Measurements from ENCODE around the gene SLC12A2. TPM values are rescaled to one million over a fixed set of nuclear protein-coding genes. Genes with fewer than 3 reads are reported as not detected.

The SLC12A2 gene
- total RNA-seq, 1 experiment from 2014 or later, result 41.2 TPM

DNA sequence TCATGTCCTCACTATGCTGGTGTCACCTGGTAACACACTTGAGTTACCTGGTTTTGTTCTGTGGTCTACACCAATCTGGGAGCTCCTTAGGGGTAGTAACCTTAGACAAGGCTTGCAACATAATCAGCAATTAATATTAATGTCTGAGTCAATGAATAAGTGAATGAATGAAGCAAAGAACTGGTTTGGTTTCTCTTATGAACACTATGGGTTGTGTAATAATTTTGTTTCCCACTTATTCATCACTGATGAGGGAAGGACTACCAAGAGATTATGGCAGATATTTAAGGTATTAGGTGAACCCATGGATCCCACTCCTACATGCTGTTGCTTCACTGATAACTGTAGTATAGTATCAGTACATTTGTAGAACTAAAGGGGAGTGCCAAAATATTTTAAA lies 116.0 kb downstream of the SLC12A2 start:
- no peaks in the 10 kb centered on the region for H4K20me1 ChIP-seq (ENCODE audit: insufficient read depth)
- DNase-seq (ENCODE audit: low read depth, low spot score) (no peak), ATAC-seq (no peak)
- no peaks in the 10 kb centered on the region for H3K9me2 ChIP-seq (ENCODE audit: insufficient read depth)
- intact Hi-C loops (cut with micrococcal nuclease), result loop anchor here (2.0 to 5.0 kb wide), 2 partner anchors 325 to 442 kb away; no protein-coding TSS in a partner anchor
- peak overlapping the region; percentile 46 for H3K4me2 ChIP-seq (ENCODE audit: low read length)
- H3K36me3 ChIP-seq (ENCODE audit: control insufficient read depth in 1 of 2, insufficient read depth in 2 of 2, low read length in 2 of 2), result no peaks in the 10 kb centered on the region
- ChIA-PET RAD21 (ENCODE audit: low non-redundant PET in 1 of 2, low total read pairs in 2 of 2, uncharacterized antibody in 2 of 2, unreplicated experiment in 2 of 2) (interaction anchor here in 1 of 2 experiments (0.9 kb wide), 1 partner anchor 324 kb away, joined by 3 read pairs; no protein-coding TSS in a partner anchor), CTCF (interaction anchor here (1.4 kb wide), 2 partner anchors 322 to 324 kb away, joined by 4 to 5 read pairs; no protein-coding TSS in a partner anchor), POLR2A (no interaction called here)
- H3K9ac ChIP-seq (ENCODE audit: low read length), result no peak overlapping the region
- H3K4me1 ChIP-seq (ENCODE audit: control insufficient read depth in 1 of 2, insufficient read depth in 2 of 2, low read length in 2 of 2), result peaks cover 9 to 18% of the 10 kb centered on the region in 2 experiments
- no peaks in the 10 kb centered on the region for H3K9me3 ChIP-seq (ENCODE audit: control insufficient read depth in 1 of 2, insufficient read depth in 1 of 2, low read depth in 1 of 2, low read length in 2 of 2)
- BruUV-seq (replicated peaks), result no TSS peak
- H3K27me3 ChIP-seq (ENCODE audit: insufficient read depth, low read length), result no peaks in the 10 kb centered on the region
- no peak for TF ChIP-seq JUND (IDR thresholded peaks at IDR 0.05)
- TF ChIP-seq CEBPB (IDR thresholded peaks at IDR 0.05; ENCODE audit: low read depth), result no peak
- TF ChIP-seq TCF7L2 (IDR thresholded peaks at IDR 0.05; ENCODE audit: borderline replicate concordance, extremely low read depth, insufficient read depth, insufficient read length), result no peak
- no peak overlapping the region for H3K27ac ChIP-seq (ENCODE audit: low read depth, low read length)
- H3K79me2 ChIP-seq (ENCODE audit: insufficient read depth, low read length), result no peaks in the 10 kb centered on the region
- H2AFZ ChIP-seq (ENCODE audit: low read depth, low read length, poor library complexity, severe bottlenecking), result no peak overlapping the region
- H3K4me3 ChIP-seq (replicated peaks in 1 of 2; ENCODE audit: low read depth in 1 of 2, low read length in 2 of 2), result no peak overlapping the region

DNA sequence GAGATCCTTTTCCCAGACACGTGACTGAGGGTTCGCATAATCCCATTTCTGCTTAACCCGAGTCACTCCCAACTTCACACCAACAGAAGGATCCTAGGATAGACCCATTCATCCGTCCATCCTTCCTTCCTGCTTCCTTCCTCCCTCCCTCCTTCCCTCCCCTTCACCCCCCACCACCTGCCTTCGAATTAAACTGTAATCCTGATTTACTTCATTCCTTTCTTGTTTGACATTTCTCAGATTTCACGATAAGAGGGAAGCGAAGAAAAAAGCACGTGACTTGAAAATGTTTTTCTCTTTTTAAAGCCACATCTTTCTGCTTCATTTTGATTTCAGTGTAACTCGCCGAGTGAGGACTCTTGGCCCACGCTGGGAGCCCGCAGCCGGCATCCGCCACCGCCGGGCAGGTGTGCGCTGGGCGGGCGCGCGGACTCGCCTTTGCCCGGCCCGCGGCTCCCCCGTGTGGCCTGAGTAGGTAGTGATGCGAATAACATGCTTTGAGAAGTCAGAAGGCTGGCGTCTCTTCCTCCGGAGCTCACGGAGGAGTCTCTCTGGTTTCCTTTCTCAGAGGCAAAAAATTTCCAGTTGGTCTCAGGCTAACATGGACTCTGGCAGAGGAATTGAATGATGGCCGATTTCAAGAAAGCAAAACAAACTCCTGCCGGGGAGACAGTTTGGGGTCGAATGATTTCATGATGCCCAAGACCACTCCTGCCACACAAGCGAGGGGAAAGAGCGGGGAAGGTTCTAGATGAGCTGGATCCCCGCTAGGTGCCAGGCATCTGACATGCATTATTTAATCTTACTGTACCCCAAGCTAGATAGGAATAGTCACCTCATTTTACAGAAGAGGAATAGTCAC lies 117.7 kb downstream of the SLC12A2 start:
- Histone ChIP-seq H3K4me1 (ENCODE audit: control insufficient read depth in 1 of 2, insufficient read depth in 2 of 2, low read length in 2 of 2) (peaks cover 9 to 18% of the 10 kb centered on the region in 2 experiments), H3K27ac (ENCODE audit: low read depth, low read length) (no peak overlapping the region), H3K9me2 (ENCODE audit: insufficient read depth) (no peaks in the 10 kb centered on the region), H3K9ac (ENCODE audit: low read length) (no peak overlapping the region), H3K4me3 (replicated peaks in 1 of 2; ENCODE audit: low read depth in 1 of 2, low read length in 2 of 2) (no peak overlapping the region), H2AFZ (ENCODE audit: low read depth, low read length, poor library complexity, severe bottlenecking) (no peak overlapping the region), H3K79me2 (ENCODE audit: insufficient read depth, low read length) (no peaks in the 10 kb centered on the region), H4K20me1 (ENCODE audit: insufficient read depth) (no peaks in the 10 kb centered on the region), H3K36me3 (ENCODE audit: control insufficient read depth in 1 of 2, insufficient read depth in 2 of 2, low read length in 2 of 2) (no peaks in the 10 kb centered on the region), H3K4me2 (ENCODE audit: low read length) (no peak overlapping the region), H3K27me3 (ENCODE audit: insufficient read depth, low read length) (no peaks in the 10 kb centered on the region), H3K9me3 (ENCODE audit: control insufficient read depth in 1 of 2, insufficient read depth in 1 of 2, low read depth in 1 of 2, low read length in 2 of 2) (no peaks in the 10 kb centered on the region)
- ChIA-PET CTCF (interaction anchor here (1.7 kb wide), 1 partner anchor 638 kb away, joined by 5 read pairs; no protein-coding TSS in a partner anchor), RAD21 (ENCODE audit: low non-redundant PET in 1 of 2, low total read pairs in 2 of 2, uncharacterized antibody in 2 of 2, unreplicated experiment in 2 of 2) (no interaction called here), POLR2A (no interaction called here)
- intact Hi-C loops (cut with micrococcal nuclease), result loop anchor here (5.0 kb wide), 1 partner anchor 444 kb away; no protein-coding TSS in a partner anchor
- BruUV-seq (replicated peaks), result no TSS peak
- TF ChIP-seq, protein P1, sequence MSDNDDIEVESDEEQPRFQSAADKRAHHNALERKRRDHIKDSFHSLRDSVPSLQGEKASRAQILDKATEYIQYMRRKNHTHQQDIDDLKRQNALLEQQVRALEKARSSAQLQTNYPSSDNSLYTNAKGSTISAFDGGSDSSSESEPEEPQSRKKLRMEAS (IDR thresholded peaks at IDR 0.05), result no peak
- no peak for TF ChIP-seq SP1 (IDR thresholded peaks at IDR 0.05; ENCODE audit: low read depth)
- TF ChIP-seq, protein P2, sequence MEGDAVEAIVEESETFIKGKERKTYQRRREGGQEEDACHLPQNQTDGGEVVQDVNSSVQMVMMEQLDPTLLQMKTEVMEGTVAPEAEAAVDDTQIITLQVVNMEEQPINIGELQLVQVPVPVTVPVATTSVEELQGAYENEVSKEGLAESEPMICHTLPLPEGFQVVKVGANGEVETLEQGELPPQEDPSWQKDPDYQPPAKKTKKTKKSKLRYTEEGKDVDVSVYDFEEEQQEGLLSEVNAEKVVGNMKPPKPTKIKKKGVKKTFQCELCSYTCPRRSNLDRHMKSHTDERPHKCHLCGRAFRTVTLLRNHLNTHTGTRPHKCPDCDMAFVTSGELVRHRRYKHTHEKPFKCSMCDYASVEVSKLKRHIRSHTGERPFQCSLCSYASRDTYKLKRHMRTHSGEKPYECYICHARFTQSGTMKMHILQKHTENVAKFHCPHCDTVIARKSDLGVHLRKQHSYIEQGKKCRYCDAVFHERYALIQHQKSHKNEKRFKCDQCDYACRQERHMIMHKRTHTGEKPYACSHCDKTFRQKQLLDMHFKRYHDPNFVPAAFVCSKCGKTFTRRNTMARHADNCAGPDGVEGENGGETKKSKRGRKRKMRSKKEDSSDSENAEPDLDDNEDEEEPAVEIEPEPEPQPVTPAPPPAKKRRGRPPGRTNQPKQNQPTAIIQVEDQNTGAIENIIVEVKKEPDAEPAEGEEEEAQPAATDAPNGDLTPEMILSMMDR (IDR thresholded peaks at IDR 0.05 in 2 of 3, conservative IDR thresholded peaks at IDR 0.05 in 1 of 3; ENCODE audit: borderline replicate concordance in 1 of 3, insufficient read depth in 1 of 3, low read depth in 2 of 3, low read length in 2 of 3), result peak; percentile 19 to 66 (median 39); a peak in 4 of 6 replicates
- peak; percentile 53 for TF ChIP-seq RAD21 (IDR thresholded peaks at IDR 0.05; ENCODE audit: low read depth)
- no peak for DNase-seq (ENCODE audit: low read depth, low spot score)
- ATAC-seq, result peak; percentile 60

All from HCT116 (cell line).